SK-N-SH (cell line): Measurements from ENCODE around the gene ZSWIM3.

Source experiments
- EP300 ChIP-seq, 2 experiments: IDR thresholded peaks; 2 replicates each; pipeline versions ENCODE4 v1.4.0 to v1.6.1; 2012; ENCODE audit warnings: borderline replicate concordance in 1 of 2, low read depth in 1 of 2, low read length in 1 of 2
- JUND ChIP-seq: IDR thresholded peaks from 2 replicates; pipeline ENCODE4 v1.4.0; 2012
- TF ChIP-seq, protein P1 (sequence below): fragments of 200-600 bp; sonication (generic); IDR thresholded peaks from 2 replicates; pipeline ENCODE4 v1.6.1; 2017; ENCODE audit warnings: antibody characterized with exemption, mild to moderate bottlenecking, moderate library complexity
- TF ChIP-seq, protein P2 (sequence below): IDR thresholded peaks from 2 replicates; pipeline ENCODE4 v1.4.0; 2012; ENCODE audit warnings: low read depth, borderline replicate concordance

DNA sequence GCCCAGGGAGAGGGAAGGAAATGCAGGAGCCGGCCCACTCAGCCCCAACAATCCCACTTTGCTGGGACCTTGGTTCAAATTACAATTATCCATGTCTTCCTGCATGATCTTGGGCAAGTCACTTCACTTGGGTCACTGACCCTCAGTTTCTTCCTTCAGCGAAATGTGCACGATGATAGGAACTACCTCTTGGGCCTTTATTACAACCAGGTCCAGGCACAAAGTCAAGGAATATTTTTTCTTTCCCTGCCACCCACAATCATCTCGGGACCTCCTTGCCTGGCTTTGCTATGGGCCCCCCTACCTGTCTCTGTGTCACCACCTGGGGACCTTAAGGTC is 54.9 kb downstream of the ZSWIM3 start:
- TF ChIP-seq, protein P1, sequence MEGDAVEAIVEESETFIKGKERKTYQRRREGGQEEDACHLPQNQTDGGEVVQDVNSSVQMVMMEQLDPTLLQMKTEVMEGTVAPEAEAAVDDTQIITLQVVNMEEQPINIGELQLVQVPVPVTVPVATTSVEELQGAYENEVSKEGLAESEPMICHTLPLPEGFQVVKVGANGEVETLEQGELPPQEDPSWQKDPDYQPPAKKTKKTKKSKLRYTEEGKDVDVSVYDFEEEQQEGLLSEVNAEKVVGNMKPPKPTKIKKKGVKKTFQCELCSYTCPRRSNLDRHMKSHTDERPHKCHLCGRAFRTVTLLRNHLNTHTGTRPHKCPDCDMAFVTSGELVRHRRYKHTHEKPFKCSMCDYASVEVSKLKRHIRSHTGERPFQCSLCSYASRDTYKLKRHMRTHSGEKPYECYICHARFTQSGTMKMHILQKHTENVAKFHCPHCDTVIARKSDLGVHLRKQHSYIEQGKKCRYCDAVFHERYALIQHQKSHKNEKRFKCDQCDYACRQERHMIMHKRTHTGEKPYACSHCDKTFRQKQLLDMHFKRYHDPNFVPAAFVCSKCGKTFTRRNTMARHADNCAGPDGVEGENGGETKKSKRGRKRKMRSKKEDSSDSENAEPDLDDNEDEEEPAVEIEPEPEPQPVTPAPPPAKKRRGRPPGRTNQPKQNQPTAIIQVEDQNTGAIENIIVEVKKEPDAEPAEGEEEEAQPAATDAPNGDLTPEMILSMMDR: no peak
- no peak for TF ChIP-seq JUND
- TF ChIP-seq EP300 (IDR thresholded peaks at IDR 0.05; ENCODE audit: borderline replicate concordance in 1 of 2, low read depth in 1 of 2, low read length in 1 of 2): no peak
- TF ChIP-seq, protein P2, sequence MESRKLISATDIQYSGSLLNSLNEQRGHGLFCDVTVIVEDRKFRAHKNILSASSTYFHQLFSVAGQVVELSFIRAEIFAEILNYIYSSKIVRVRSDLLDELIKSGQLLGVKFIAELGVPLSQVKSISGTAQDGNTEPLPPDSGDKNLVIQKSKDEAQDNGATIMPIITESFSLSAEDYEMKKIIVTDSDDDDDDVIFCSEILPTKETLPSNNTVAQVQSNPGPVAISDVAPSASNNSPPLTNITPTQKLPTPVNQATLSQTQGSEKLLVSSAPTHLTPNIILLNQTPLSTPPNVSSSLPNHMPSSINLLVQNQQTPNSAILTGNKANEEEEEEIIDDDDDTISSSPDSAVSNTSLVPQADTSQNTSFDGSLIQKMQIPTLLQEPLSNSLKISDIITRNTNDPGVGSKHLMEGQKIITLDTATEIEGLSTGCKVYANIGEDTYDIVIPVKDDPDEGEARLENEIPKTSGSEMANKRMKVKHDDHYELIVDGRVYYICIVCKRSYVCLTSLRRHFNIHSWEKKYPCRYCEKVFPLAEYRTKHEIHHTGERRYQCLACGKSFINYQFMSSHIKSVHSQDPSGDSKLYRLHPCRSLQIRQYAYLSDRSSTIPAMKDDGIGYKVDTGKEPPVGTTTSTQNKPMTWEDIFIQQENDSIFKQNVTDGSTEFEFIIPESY: no peak
